ENCODE measurements around the gene PFKFB1.

Gene PFKFB1

GRCh38 chrX:54926978-54927377 lies 67.0 kb downstream of the PFKFB1 start:
- DNase-seq (ENCODE audit: low read depth in 4 of 4, low spot score in 1 of 4) = no peak

GRCh38 chrX:54923376-54923775 lies 70.6 kb downstream of the PFKFB1 start:
- no peak for DNase-seq (ENCODE audit: low read depth in 4 of 4, low spot score in 1 of 4)

DNA sequence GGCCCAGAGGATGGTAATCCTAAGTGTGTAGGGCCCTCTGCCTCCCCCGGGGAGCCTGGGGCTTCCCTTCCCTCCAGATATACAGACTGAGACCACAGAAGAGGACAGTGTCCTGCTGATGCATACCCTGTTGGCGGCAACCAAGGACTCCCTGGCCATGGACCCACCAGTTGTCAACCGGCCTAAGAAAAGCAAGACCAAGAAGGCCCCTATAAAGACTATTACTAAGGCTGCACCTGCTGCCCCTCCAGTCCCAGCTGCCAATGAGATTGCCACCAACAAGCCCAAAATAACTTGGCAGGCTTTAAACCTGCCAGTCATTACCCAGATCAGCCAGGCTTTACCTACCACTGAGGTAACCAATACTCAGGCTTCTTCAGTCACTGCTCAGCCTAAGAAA lies 71.4 kb downstream of the PFKFB1 start:
- no peak for DNase-seq (ENCODE audit: low read depth in 4 of 4, low spot score in 1 of 4)

- peak; percentile 9 to 37 (median 36) for DNase-seq (ENCODE audit: low read depth in 4 of 4, low spot score in 1 of 4)
Observed at GRCh38 chrX:54921427-54922021, 72.5 kb downstream of the PFKFB1 start.

DNA sequence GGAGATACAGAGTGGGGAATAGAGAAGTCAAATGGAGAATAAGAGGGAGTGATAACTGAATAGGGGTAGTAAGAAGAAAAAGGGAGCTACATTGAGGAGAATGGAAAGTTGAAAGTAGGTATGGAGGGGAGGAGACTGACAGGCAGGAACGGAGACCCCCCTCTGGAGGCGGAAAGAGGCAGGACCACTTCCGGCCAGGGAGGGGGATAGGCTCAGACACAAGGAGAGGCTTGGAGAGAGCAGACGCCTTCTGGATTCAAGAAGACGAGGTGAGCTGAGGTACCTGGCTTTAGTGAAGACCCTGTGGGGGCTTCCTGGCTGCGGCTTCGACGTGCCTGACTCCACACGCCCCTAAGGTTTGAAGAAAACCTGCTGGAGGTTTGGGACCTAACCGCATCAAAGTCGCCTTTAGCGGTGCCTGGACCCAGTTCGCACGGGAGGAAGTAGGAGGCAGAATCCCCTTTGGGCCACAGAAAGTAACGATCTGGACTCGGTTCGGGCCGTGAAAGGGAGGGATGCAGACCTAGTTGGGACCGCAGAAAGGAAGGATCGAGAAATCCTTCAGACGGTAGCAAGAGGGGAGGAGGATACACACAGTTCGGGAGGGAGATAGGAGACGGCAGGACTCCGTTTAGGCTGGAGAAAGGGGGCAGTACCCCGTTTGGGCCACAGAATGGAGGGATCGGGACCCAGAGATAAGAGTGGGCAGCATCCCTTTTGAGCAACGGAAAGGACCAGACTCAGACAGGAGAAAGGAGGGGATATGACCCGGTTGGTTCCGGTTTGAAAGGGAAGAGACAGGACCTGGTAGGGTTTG lies 73.2 kb downstream of the PFKFB1 start, which contains the start of gene TRO:
TRO (plus strand) TSS at position 215 of the 817 bp plus-strand sequence. CDS start 1,423 bp downstream, outside the sequence.
- no peak for DNase-seq (ENCODE audit: low read depth in 4 of 4, low spot score in 1 of 4)

GRCh38 chrX:54909941-54910340 lies 84.0 kb downstream of the PFKFB1 start:
- no peak for DNase-seq (ENCODE audit: low read depth in 4 of 4, low spot score in 1 of 4)

GRCh38 chrX:54894159-54894558 lies 99.8 kb downstream of the PFKFB1 start:
- no peak for DNase-seq (ENCODE audit: low read depth in 4 of 4, low spot score in 1 of 4)

DNA sequence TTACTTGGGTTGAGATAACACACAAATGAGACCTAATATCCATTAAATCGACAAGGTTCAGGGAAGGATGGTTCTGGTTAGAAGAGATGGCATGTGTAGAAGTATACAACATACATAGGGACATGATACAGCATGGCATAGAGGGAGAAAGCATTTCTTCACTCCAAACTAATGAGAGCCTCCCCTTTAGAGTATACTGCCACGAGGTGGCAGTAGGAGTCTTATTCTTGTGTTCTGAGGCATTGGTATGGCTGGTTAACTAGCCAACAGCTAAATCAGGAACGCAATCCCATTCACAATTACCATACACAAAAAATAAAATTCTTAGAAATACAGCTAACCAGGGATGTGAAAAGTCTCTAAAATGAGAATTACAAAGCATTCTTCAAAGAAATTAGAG lies 102.4 kb downstream of the PFKFB1 start:
- DNase-seq (ENCODE audit: low read depth in 4 of 4, low spot score in 1 of 4) = peak in 2 of 4 experiments; percentile 4

- DNase-seq (ENCODE audit: low read depth in 4 of 4, low spot score in 1 of 4) = no peak
Observed at GRCh38 chrX:54885740-54886139, 108.2 kb downstream of the PFKFB1 start.

Measured in stimulated activated CD4-positive, alpha-beta T cell treated with anti-CD3 and anti-CD28 coated beads, Interleukin-1b, Interleukin-23, amount 100 ng/mL, for 24 hours (primary cell).